Keratinocyte (primary cell): Measurements from ENCODE around the gene COA8. TPM values are rescaled to one million over a fixed set of nuclear protein-coding genes. Genes with fewer than 3 reads are reported as not detected.
A peak's percentile ranks its signal among the peaks of the same experiment; 100 is the strongest.
"Not testable (repeated sequence)": the region's sequence is repeated elsewhere in the genome, so short reads cannot be mapped to it uniquely, and the experiment has no call there.

ENCODE experiments used
- DNase-seq: peaks from one replicate; pipeline ENCODE4 v3.0.0-alpha.2; 2011; ENCODE audit warnings: low read depth, missing footprints, low spot score
- FAIRE-seq: peaks from 2 replicates; lab custom pipeline; 2011; peaks lifted over from hg19 to GRCh38; lab: Jason Lieb, UNC
- H2AFZ ChIP-seq: 2 replicates; pipeline ENCODE4 v1.6.0; 2012; ENCODE audit warnings: low read length, control low read depth, inconsistent platforms; ENCODE audit not compliant: control insufficient read depth
- H3K27ac ChIP-seq: 2 replicates; pipeline ENCODE4 v1.5.1; 2011; ENCODE audit warnings: low read length; ENCODE audit not compliant: control insufficient read depth, insufficient read depth
- H3K27me3 ChIP-seq: 3 replicates; pipeline ENCODE4 v1.6.0; 2011; ENCODE audit warnings: low read length; ENCODE audit not compliant: control insufficient read depth, insufficient read depth; ENCODE audit errors: extremely low read depth
- H3K36me3 ChIP-seq, 2 experiments: 2 replicates in 1 of 2; 3 replicates in 1 of 2; pipeline ENCODE4 v1.5.1; 2011; ENCODE audit warnings: low read length in 2 of 2, mild to moderate bottlenecking in 1 of 2; ENCODE audit not compliant: control insufficient read depth in 2 of 2, insufficient read depth in 2 of 2; ENCODE audit errors: extremely low read depth in 1 of 2
- H3K4me1 ChIP-seq: 3 replicates; pipeline ENCODE4 v1.5.1; 2011; ENCODE audit warnings: low read length; ENCODE audit not compliant: control insufficient read depth, insufficient read depth; ENCODE audit errors: extremely low read depth
- H3K4me2 ChIP-seq: 3 replicates; pipeline ENCODE4 v1.6.0; 2011; ENCODE audit warnings: low read depth, low read length; ENCODE audit not compliant: control insufficient read depth, insufficient read depth; ENCODE audit errors: extremely low read depth
- H3K4me3 ChIP-seq, 3 experiments: fragments of 200-600 bp in 1 of 3; sonication (generic) in 1 of 3; 2 replicates in 2 of 3; 3 replicates in 1 of 3; pipeline ENCODE4 v1.5.1; 2011 to 2016; ENCODE audit warnings: low read length in 3 of 3, mild to moderate bottlenecking in 3 of 3, control low read depth in 2 of 3, inconsistent platforms in 1 of 3, low read depth in 1 of 3, mixed read lengths in 1 of 3, mixed run types in 1 of 3, moderate library complexity in 1 of 3; ENCODE audit not compliant: control insufficient read depth in 2 of 3, insufficient read depth in 2 of 3; ENCODE audit errors: extremely low read depth in 1 of 3
- H3K79me2 ChIP-seq: 2 replicates; pipeline ENCODE4 v1.6.0; 2012; ENCODE audit warnings: low read length; ENCODE audit not compliant: control insufficient read depth, insufficient read depth
- H3K9ac ChIP-seq: 3 replicates; pipeline ENCODE4 v1.6.0; 2011; ENCODE audit warnings: low read length; ENCODE audit not compliant: control insufficient read depth, insufficient read depth; ENCODE audit errors: extremely low read depth
- H3K9me1 ChIP-seq: 3 replicates; pipeline ENCODE4 v1.6.0; 2011; ENCODE audit warnings: low read length; ENCODE audit not compliant: control insufficient read depth, insufficient read depth; ENCODE audit errors: extremely low read depth
- H3K9me3 ChIP-seq: 2 replicates; pipeline ENCODE4 v1.5.1; 2012; ENCODE audit warnings: low read depth, low read length; ENCODE audit not compliant: control insufficient read depth
- H4K20me1 ChIP-seq: 3 replicates; pipeline ENCODE4 v1.6.0; 2011; ENCODE audit warnings: low read length; ENCODE audit not compliant: control insufficient read depth, insufficient read depth; ENCODE audit errors: extremely low read depth
- CTCF ChIP-seq, 3 experiments: IDR thresholded peaks in 1 of 3; conservative IDR thresholded peaks in 1 of 3; optimal IDR thresholded peaks in 1 of 3; 2 replicates in 2 of 3; 3 replicates in 1 of 3; pipeline versions ENCODE3 to v1.5.1; 2011; ENCODE audit warnings: low read length in 3 of 3, mild to moderate bottlenecking in 3 of 3, moderate library complexity in 2 of 3, control low read depth in 1 of 3, inconsistent platforms in 1 of 3; ENCODE audit not compliant: insufficient read depth in 2 of 3; ENCODE audit errors: extremely low read depth in 1 of 3
- EZH2 ChIP-seq: IDR thresholded peaks from one replicate; pipeline ENCODE4 v1.6.1; 2012; ENCODE audit warnings: inconsistent platforms, mild to moderate bottlenecking, low read length, moderate library complexity
- dilution Hi-C: fragments of 300-500 bp; cut with MboI; formaldehyde crosslinking; loops from one replicate; pipeline ENCODE4 v1.7.0; 2020; ENCODE audit warnings: low sequenced_read_pairs; ENCODE audit not compliant: extremely low pct_ligation_motif_present
- polyA plus RNA-seq, 5 experiments: library from polyadenylated mRNA; depleted of rRNA in 3 of 5; stranded (reverse) in 3 of 5; stranded (forward) in 1 of 5; unstranded in 1 of 5; fragments of >200 nt; gene quantifications; 1 replicate in 1 of 5; 2 replicates in 3 of 5; 3 replicates in 1 of 5; pipeline versions ENCODE4 v1.2.1 to v1.2.3, GENCODE V29; 2011 to 2012; ENCODE audit warnings: missing spikeins in 2 of 5, low read depth in 1 of 5, low replicate concordance in 1 of 5

Gene COA8
- polyA plus RNA-seq, 1 donor (not counting 4 experiments of a cell fraction or from before 2014, with no cell fraction given) = 24.8 TPM

- Histone ChIP-seq H4K20me1 (peaks cover 7% of the 10 kb centered on the region), H2AFZ (no peak overlapping the region), H3K9ac (no peak overlapping the region), H3K9me3 (no peaks in the 10 kb centered on the region), H3K4me3 (no peak overlapping the region), H3K36me3 (no peaks in the 10 kb centered on the region), H3K27me3 (peaks cover 43% of the 10 kb centered on the region), H3K79me2 (peaks cover 2% of the 10 kb centered on the region), H3K4me1 (peaks cover 30% of the 10 kb centered on the region), H3K9me1 (no peaks in the 10 kb centered on the region), H3K4me2 (no peak overlapping the region), H3K27ac (no peak overlapping the region)
- dilution Hi-C loops = no loop called here
- TF ChIP-seq EZH2 = no peak
- TF ChIP-seq CTCF (optimal IDR thresholded peaks at IDR 0.05 in 1 of 3, IDR thresholded peaks at IDR 0.05 in 1 of 3, conservative IDR thresholded peaks at IDR 0.05 in 1 of 3; ENCODE audit: extremely low read depth in 1 of 3, insufficient read depth in 2 of 3, low read length in 3 of 3) = peak in 1 of 3 experiments; percentile 27
- FAIRE-seq = no peak
- DNase-seq = no peak
Observed at GRCh38 chr14:103524002-103524935, 38.5 kb upstream of the COA8 start.

GRCh38 chr14:103525430-103526246 is 37.1 kb upstream of the COA8 start:
- H4K20me1 ChIP-seq, H3K9me3 ChIP-seq, H3K9ac ChIP-seq, H3K4me2 ChIP-seq, dilution Hi-C loops, H3K9me1 ChIP-seq, H3K36me3 ChIP-seq, FAIRE-seq, H3K27ac ChIP-seq, H3K4me3 ChIP-seq, H2AFZ ChIP-seq, DNase-seq: not testable (repeated sequence)
- peaks cover 16% of the 10 kb centered on the region for H3K79me2 ChIP-seq
- peaks cover 35% of the 10 kb centered on the region for H3K4me1 ChIP-seq
- H3K27me3 ChIP-seq = peaks cover 31% of the 10 kb centered on the region
